H1 (cell line): ENCODE results near the gene SLC22A23. TPM values are rescaled to one million over a fixed set of nuclear protein-coding genes. Genes with fewer than 3 reads are reported as not detected.

ENCODE experiments used
- CTCF ChIA-PET: fragments of 300-600 bp; sonication (Branson Sonifier 250); formaldehyde crosslinking; loops from one replicate; lab custom pipeline; 2021; ENCODE audit not compliant: partially characterized antibody; lab: Charles Lee
- POLR2A ChIA-PET: fragments of 300-600 bp; sonication (Branson Sonifier 250); formaldehyde crosslinking; loops from one replicate; lab custom pipeline; 2021; ENCODE audit warnings: inconsistent platforms; ENCODE audit not compliant: partially characterized antibody; lab: Charles Lee
- DNase-seq, 2 experiments: peaks; one replicate each; pipeline versions ENCODE4 v3.0.0 to v3.0.0-alpha.2; 2010 to 2022; ENCODE audit warnings: low spot score in 2 of 2, low read depth in 1 of 2, mixed read lengths in 1 of 2
- FAIRE-seq: peaks from 2 replicates; lab custom pipeline; 2011; peaks lifted over from hg19 to GRCh38; lab: Jason Lieb, UNC
- H2AFZ ChIP-seq: 2 replicates; pipeline ENCODE4 v1.8.1; 2012; ENCODE audit warnings: low read length, inconsistent platforms
- H2AK5ac ChIP-seq: 2 replicates; pipeline ENCODE4 v1.6.1; 2013; ENCODE audit warnings: low read depth, low read length
- H2BK120ac ChIP-seq: replicated peaks from 2 replicates; pipeline ENCODE3; 2013; ENCODE audit warnings: low read depth, low read length, inconsistent platforms
- H2BK12ac ChIP-seq: 2 replicates; pipeline ENCODE4 v1.6.1; 2013; ENCODE audit warnings: low read depth, low read length
- H2BK15ac ChIP-seq: 2 replicates; pipeline ENCODE4 v1.6.1; 2013; ENCODE audit warnings: low read length
- H2BK20ac ChIP-seq: 2 replicates; pipeline ENCODE4 v1.6.1; 2013; ENCODE audit warnings: low read length
- H2BK5ac ChIP-seq: 2 replicates; pipeline ENCODE4 v1.6.1; 2013; ENCODE audit warnings: low read depth, low read length
- H3K14ac ChIP-seq: 2 replicates; pipeline ENCODE4 v1.6.1; 2013; ENCODE audit warnings: inconsistent platforms; ENCODE audit not compliant: insufficient read length
- H3K18ac ChIP-seq: 2 replicates; pipeline ENCODE4 v1.6.1; 2013; ENCODE audit warnings: low read length; ENCODE audit errors: extremely low read depth
- H3K23ac ChIP-seq: 2 replicates; pipeline ENCODE4 v1.6.1; 2013; ENCODE audit warnings: inconsistent platforms; ENCODE audit not compliant: insufficient read length
- H3K23me2 ChIP-seq: 2 replicates; pipeline ENCODE4 v1.6.1; 2013; ENCODE audit warnings: low read depth, low read length
- H3K27ac ChIP-seq: 2 replicates; pipeline ENCODE4 v1.6.1; 2011; ENCODE audit warnings: low read depth, low read length, inconsistent platforms
- H3K27me3 ChIP-seq, 4 experiments: replicated peaks in 1 of 4; 1 replicate in 1 of 4; 2 replicates in 3 of 4; pipeline versions ENCODE4 v1.6.1 to v1.8.1; 2011 to 2013; ENCODE audit warnings: low read length in 3 of 4, mild to moderate bottlenecking in 3 of 4, inconsistent platforms in 2 of 4, mixed read lengths in 2 of 4, moderate library complexity in 1 of 4; ENCODE audit not compliant: control insufficient read depth in 3 of 4, insufficient read depth in 3 of 4; ENCODE audit errors: extremely low read depth in 1 of 4
- H3K36me3 ChIP-seq, 4 experiments: 2 replicates each; pipeline versions ENCODE4 v1.6.1 to v1.8.1; 2011 to 2013; ENCODE audit warnings: mild to moderate bottlenecking in 4 of 4, low read length in 3 of 4, moderate library complexity in 2 of 4, control low read depth in 1 of 4, inconsistent platforms in 1 of 4; ENCODE audit not compliant: insufficient read depth in 4 of 4, control insufficient read depth in 2 of 4
- H3K4ac ChIP-seq: replicated peaks from 2 replicates; pipeline ENCODE3; 2013; ENCODE audit warnings: low read length, low read depth, mixed read lengths, inconsistent platforms; ENCODE audit not compliant: insufficient read length
- H3K4me1 ChIP-seq, 4 experiments: replicated peaks in 1 of 4; 1 replicate in 1 of 4; 2 replicates in 3 of 4; pipeline versions ENCODE4 v1.6.1 to v1.8.1; 2011 to 2013; ENCODE audit warnings: low read length in 3 of 4, inconsistent platforms in 2 of 4, mixed read lengths in 1 of 4; ENCODE audit not compliant: insufficient read depth in 4 of 4, control insufficient read depth in 3 of 4
- H3K4me2 ChIP-seq, 2 experiments: 2 replicates each; pipeline versions ENCODE4 v1.6.1 to v1.8.1; 2011 to 2013; ENCODE audit warnings: low read depth in 2 of 2, low read length in 2 of 2, control low read depth in 1 of 2, inconsistent platforms in 1 of 2, mild to moderate bottlenecking in 1 of 2; ENCODE audit not compliant: insufficient read depth in 1 of 2
- H3K4me3 ChIP-seq, 4 experiments: fragments of 200-600, 300-600 bp in 1 of 4; sonication (generic), shearing (Covaris generic), sonication (Bioruptor Twin) in 1 of 4; 2 replicates each; pipeline versions ENCODE4 v1.5.1 to v1.8.1; 2011 to 2016; ENCODE audit warnings: low read length in 4 of 4, low read depth in 3 of 4, control low read depth in 2 of 4, inconsistent platforms in 2 of 4, mild to moderate bottlenecking in 2 of 4, mixed read lengths in 1 of 4, moderate library complexity in 1 of 4; ENCODE audit not compliant: insufficient read depth in 2 of 4; ENCODE audit errors: extremely low read depth in 1 of 4
- H3K56ac ChIP-seq: replicated peaks from 2 replicates; pipeline ENCODE3; 2013; ENCODE audit warnings: low read depth, mild to moderate bottlenecking, mixed read lengths, low read length, inconsistent platforms; ENCODE audit not compliant: insufficient read length
- H3K79me1 ChIP-seq: 2 replicates; pipeline ENCODE4 v1.6.1; 2013; ENCODE audit warnings: low read depth, low read length, control low read depth
- H3K79me2 ChIP-seq, 2 experiments: 2 replicates each; pipeline versions ENCODE4 v1.6.1 to v1.8.1; 2012 to 2013; ENCODE audit warnings: low read length in 2 of 2, mild to moderate bottlenecking in 2 of 2, inconsistent platforms in 1 of 2; ENCODE audit not compliant: insufficient read depth in 2 of 2, control insufficient read depth in 1 of 2
- H3K9ac ChIP-seq, 4 experiments: replicated peaks in 1 of 4; 1 replicate in 1 of 4; 2 replicates in 3 of 4; pipeline versions ENCODE4 v1.6.1 to v1.8.1; 2011 to 2013; ENCODE audit warnings: low read depth in 3 of 4, low read length in 3 of 4, control low read depth in 2 of 4, mild to moderate bottlenecking in 2 of 4, moderate library complexity in 2 of 4, inconsistent platforms in 1 of 4; ENCODE audit errors: extremely low read depth in 1 of 4
- H3K9me3 ChIP-seq, 2 experiments: 2 replicates each; pipeline versions ENCODE4 v1.6.1 to v1.8.1; 2012 to 2013; ENCODE audit warnings: mild to moderate bottlenecking in 2 of 2, moderate library complexity in 2 of 2, control low read depth in 1 of 2, inconsistent platforms in 1 of 2, low read depth in 1 of 2, low read length in 1 of 2, mixed read lengths in 1 of 2; ENCODE audit not compliant: insufficient read depth in 2 of 2
- H4K20me1 ChIP-seq, 2 experiments: replicated peaks in 1 of 2; 2 replicates each; pipeline versions ENCODE3 to v1.8.1; 2011 to 2013; ENCODE audit warnings: inconsistent platforms in 2 of 2, low read length in 2 of 2, mild to moderate bottlenecking in 1 of 2; ENCODE audit not compliant: insufficient read depth in 2 of 2, control insufficient read depth in 1 of 2
- H4K5ac ChIP-seq: 2 replicates; pipeline ENCODE4 v1.6.1; 2013; ENCODE audit warnings: low read length, low read depth, mixed read lengths, inconsistent platforms; ENCODE audit not compliant: insufficient read length
- H4K8ac ChIP-seq: 2 replicates; pipeline ENCODE4 v1.8.0; 2013; ENCODE audit warnings: mild to moderate bottlenecking, moderate library complexity, low read length, inconsistent platforms; ENCODE audit not compliant: insufficient read depth; ENCODE audit errors: extremely low read depth
- H4K91ac ChIP-seq: replicated peaks from 2 replicates; pipeline ENCODE3; 2013; ENCODE audit warnings: low read length, mixed read lengths, inconsistent platforms; ENCODE audit not compliant: insufficient read length
- BACH1 ChIP-seq: IDR thresholded peaks from 2 replicates; pipeline ENCODE4 v1.6.1; 2012; ENCODE audit warnings: low read length, improper control_type of control experiment
- HDAC6 ChIP-seq: IDR thresholded peaks from one replicate; pipeline ENCODE4 v1.7.1; 2012; ENCODE audit warnings: low read depth, mild to moderate bottlenecking, inconsistent platforms, low read length, moderate library complexity
- JUND ChIP-seq: IDR thresholded peaks from 2 replicates; pipeline ENCODE4 v1.6.1; 2011; ENCODE audit warnings: mild to moderate bottlenecking, improper control_type of control experiment, low read length
- KDM4A ChIP-seq: IDR thresholded peaks from one replicate; pipeline ENCODE4 v1.7.1; 2012; ENCODE audit warnings: low read depth, mild to moderate bottlenecking, moderate library complexity, low read length, inconsistent platforms; ENCODE audit not compliant: severe bottlenecking
- RBBP5 ChIP-seq: IDR thresholded peaks from 2 replicates; pipeline ENCODE4 v1.7.1; 2012; ENCODE audit warnings: low read depth, mild to moderate bottlenecking, inconsistent platforms, low read length, moderate library complexity, borderline replicate concordance
- RFX5 ChIP-seq: IDR thresholded peaks from 2 replicates; pipeline ENCODE4 v1.6.1; 2011; ENCODE audit warnings: low read depth, low read length, improper control_type of control experiment, borderline replicate concordance
- SP1 ChIP-seq: IDR thresholded peaks from 2 replicates; pipeline ENCODE4 v1.6.1; 2011; ENCODE audit warnings: low read depth, low read length
- SP2 ChIP-seq: IDR thresholded peaks from 2 replicates; pipeline ENCODE4 v1.6.1; 2012; ENCODE audit warnings: mild to moderate bottlenecking, low read length, inconsistent platforms
- WGBS, 2 experiments: shearing (Covaris generic) in 1 of 2; methylation state at CpG; one replicate each; pipeline versions ENCODE4 v1.1.6 to v1.1.7; 2013 to 2015; ENCODE audit warnings: low lambda C conversion rate in 2 of 2, mixed read lengths in 2 of 2, inconsistent platforms in 1 of 2, low coverage in 1 of 2, missing lambda C conversion rate in 1 of 2; ENCODE audit not compliant: insufficient replicate concordance in 2 of 2, insufficient coverage in 1 of 2, insufficient read length in 1 of 2; ENCODE audit errors: extremely low coverage in 1 of 2, missing lambda C conversion rate in 1 of 2; 5-methylcytosine and 5-hydroxymethylcytosine counted together
- polyA plus RNA-seq, 7 experiments: library from polyadenylated mRNA; depleted of rRNA in 3 of 7; stranded (reverse) in 5 of 7; unstranded in 2 of 7; fragments of >200 nt in 5 of 7; fragments of 200-250 nt in 2 of 7; gene quantifications; 1 replicate in 5 of 7; 2 replicates in 1 of 7; 4 replicates in 1 of 7; pipeline versions ENCODE4 v1.2.1 to v1.2.3, GENCODE V29; 2011 to 2013; ENCODE audit warnings: missing spikeins in 2 of 7, mixed read lengths in 2 of 7
- total RNA-seq: library from RNA; stranded (reverse); fragmentation: NEBNext Ultra II Directional; extraction: Animal tissue kit (Norgen Biotek cat#: 25700); gene quantifications from 2 replicates; pipeline ENCODE4 v1.2.1, GENCODE V29; 2021
- TF ChIP-seq, protein P1 (sequence below), 3 experiments: IDR thresholded peaks; 1 replicate in 2 of 3; 2 replicates in 1 of 3; pipeline versions ENCODE4 v1.5.1 to v1.6.1; 2011; ENCODE audit warnings: low read length in 3 of 3, mild to moderate bottlenecking in 3 of 3, inconsistent platforms in 2 of 3, low read depth in 1 of 3, moderate library complexity in 1 of 3; ENCODE audit not compliant: insufficient read depth in 1 of 3; ENCODE audit errors: control extremely low read depth in 1 of 3
- TF ChIP-seq, protein P2 (sequence below): IDR thresholded peaks from 2 replicates; pipeline ENCODE4 v1.6.1; 2012; ENCODE audit warnings: low read length, inconsistent platforms

Gene SLC22A23
- total and polyA plus RNA-seq, 2 of the 8 experiments (the other 6 are each of a cell fraction or from before 2014, with no cell fraction given), result 9.9 to 38.4 TPM

DNA sequence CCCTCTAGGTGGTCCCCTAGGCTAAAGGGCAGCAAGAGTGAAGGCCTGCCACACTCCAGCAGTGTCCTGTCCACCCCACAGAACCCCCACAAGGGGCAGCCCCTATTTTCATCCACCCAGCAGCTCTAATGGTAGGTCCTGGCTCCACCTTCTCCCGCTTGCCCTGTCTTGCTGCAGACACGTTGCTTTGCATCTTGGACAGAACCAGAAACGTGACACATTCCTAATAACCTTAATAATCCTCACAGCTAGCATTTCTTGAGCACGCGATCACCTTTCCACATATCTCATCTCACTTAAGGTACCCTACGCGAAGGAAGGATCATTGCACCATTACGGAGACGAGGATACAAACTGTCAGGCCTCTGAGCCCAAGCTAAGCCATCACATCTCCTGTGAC is 11.7 kb upstream of the SLC22A23 start:
- Histone ChIP-seq H2AFZ (no peak overlapping the region), H3K4me3 (no peak overlapping the region), H3K79me2 (no peaks in the 10 kb centered on the region), H2BK15ac (no peak overlapping the region), H3K27ac (no peak overlapping the region), H2BK20ac (no peak overlapping the region), H3K56ac (no peak overlapping the region), H3K23ac (no peak overlapping the region), H2BK5ac (no peak overlapping the region), H3K23me2 (no peaks in the 10 kb centered on the region), H3K14ac (no peak overlapping the region), H3K79me1 (no peaks in the 10 kb centered on the region), H4K5ac (no peak overlapping the region), H3K4me1 (peaks cover 0 to 9% (median 0%) of the 10 kb centered on the region in 4 experiments; a peak in 2 of 7 replicates), H3K9me3 (no peaks in the 10 kb centered on the region), H3K9ac (no peak overlapping the region), H3K4me2 (no peak overlapping the region), H2BK12ac (no peak overlapping the region), H2AK5ac (no peak overlapping the region), H3K18ac (no peak overlapping the region), H4K91ac (no peak overlapping the region), H2BK120ac (no peak overlapping the region), H4K8ac (no peak overlapping the region; the same call in 1 of the 2 replicates), H3K4ac (no peak overlapping the region), H3K36me3 (no peaks in the 10 kb centered on the region), H3K27me3 (no peaks in the 10 kb centered on the region), H4K20me1 (no peaks in the 10 kb centered on the region)
- DNase-seq (no peak), FAIRE-seq (no peak)
- CTCF ChIA-PET, result interaction anchor here (2.2 kb wide), 1 partner anchor 25 kb away, joined by 5 read pairs; no protein-coding TSS in a partner anchor
- WGBS, 2 experiments, result 88% methylated on average over 9 of the region's 9 CpGs; no CpG with 5 or more reads in 1 of the 2 experiments
- POLR2A ChIA-PET, result no interaction called here
- TF ChIP-seq, protein P1, sequence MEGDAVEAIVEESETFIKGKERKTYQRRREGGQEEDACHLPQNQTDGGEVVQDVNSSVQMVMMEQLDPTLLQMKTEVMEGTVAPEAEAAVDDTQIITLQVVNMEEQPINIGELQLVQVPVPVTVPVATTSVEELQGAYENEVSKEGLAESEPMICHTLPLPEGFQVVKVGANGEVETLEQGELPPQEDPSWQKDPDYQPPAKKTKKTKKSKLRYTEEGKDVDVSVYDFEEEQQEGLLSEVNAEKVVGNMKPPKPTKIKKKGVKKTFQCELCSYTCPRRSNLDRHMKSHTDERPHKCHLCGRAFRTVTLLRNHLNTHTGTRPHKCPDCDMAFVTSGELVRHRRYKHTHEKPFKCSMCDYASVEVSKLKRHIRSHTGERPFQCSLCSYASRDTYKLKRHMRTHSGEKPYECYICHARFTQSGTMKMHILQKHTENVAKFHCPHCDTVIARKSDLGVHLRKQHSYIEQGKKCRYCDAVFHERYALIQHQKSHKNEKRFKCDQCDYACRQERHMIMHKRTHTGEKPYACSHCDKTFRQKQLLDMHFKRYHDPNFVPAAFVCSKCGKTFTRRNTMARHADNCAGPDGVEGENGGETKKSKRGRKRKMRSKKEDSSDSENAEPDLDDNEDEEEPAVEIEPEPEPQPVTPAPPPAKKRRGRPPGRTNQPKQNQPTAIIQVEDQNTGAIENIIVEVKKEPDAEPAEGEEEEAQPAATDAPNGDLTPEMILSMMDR (IDR thresholded peaks at IDR 0.05; ENCODE audit: control extremely low read depth in 1 of 3, insufficient read depth in 1 of 3, low read depth in 1 of 3, low read length in 3 of 3), result no peak
- TF ChIP-seq SP1 (no peak), HDAC6 (no peak), KDM4A (no peak), RBBP5 (no peak), SP2 (no peak), JUND (no peak), RFX5 (no peak), BACH1 (no peak)
- TF ChIP-seq, protein P2, sequence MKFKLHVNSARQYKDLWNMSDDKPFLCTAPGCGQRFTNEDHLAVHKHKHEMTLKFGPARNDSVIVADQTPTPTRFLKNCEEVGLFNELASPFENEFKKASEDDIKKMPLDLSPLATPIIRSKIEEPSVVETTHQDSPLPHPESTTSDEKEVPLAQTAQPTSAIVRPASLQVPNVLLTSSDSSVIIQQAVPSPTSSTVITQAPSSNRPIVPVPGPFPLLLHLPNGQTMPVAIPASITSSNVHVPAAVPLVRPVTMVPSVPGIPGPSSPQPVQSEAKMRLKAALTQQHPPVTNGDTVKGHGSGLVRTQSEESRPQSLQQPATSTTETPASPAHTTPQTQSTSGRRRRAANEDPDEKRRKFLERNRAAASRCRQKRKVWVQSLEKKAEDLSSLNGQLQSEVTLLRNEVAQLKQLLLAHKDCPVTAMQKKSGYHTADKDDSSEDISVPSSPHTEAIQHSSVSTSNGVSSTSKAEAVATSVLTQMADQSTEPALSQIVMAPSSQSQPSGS, result no peak
